ENCODE results near the gene CERK. TPM values are rescaled to one million over a fixed set of nuclear protein-coding genes. Genes with fewer than 3 reads are reported as not detected.

CERK gene
- polyA plus RNA-seq, 1 of the 3 experiments (the other 2 are of a cell fraction) = 32.6 TPM

DNA sequence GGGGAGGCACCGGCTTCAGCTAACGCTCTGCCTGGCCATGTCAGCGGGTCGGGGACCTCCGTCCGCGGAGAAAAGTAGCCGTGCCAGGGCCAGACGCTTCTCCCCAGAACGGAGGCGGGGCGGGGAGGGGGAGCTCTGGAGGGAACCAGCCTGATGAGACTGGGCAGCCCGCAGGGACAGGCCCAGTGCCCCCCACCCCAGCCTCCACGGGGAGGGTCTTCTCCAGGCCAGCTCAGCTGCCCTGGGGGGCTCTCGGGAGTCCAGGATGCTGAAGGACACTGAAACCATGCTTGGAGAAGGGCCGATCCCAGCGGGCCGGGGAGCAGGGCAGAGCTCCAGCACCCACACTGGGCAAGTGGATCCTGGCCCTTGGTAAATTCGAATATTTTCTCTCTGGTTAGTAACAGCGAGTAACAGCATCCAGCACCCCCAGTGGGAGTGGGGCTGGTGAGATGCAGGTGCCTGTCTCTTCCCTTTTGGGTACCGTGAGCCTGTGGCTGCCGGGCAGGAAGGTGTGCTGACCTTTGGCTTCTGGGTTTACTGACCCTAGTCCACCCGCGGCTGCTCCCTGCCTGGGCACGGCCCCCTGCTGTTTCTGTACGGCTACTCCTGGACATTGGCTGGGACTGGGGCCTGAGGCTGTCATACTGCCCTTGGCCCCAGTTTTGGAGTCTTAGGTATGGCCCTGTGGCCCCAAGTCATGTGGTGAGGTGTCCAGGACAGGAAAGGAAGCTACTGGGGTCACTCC, 82.0 kb downstream of the CERK start:
- TF ChIP-seq, protein P1, sequence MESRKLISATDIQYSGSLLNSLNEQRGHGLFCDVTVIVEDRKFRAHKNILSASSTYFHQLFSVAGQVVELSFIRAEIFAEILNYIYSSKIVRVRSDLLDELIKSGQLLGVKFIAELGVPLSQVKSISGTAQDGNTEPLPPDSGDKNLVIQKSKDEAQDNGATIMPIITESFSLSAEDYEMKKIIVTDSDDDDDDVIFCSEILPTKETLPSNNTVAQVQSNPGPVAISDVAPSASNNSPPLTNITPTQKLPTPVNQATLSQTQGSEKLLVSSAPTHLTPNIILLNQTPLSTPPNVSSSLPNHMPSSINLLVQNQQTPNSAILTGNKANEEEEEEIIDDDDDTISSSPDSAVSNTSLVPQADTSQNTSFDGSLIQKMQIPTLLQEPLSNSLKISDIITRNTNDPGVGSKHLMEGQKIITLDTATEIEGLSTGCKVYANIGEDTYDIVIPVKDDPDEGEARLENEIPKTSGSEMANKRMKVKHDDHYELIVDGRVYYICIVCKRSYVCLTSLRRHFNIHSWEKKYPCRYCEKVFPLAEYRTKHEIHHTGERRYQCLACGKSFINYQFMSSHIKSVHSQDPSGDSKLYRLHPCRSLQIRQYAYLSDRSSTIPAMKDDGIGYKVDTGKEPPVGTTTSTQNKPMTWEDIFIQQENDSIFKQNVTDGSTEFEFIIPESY (IDR thresholded peaks at IDR 0.05; ENCODE audit: borderline replicate concordance, low read depth) = no peak
- TF ChIP-seq SIN3A (IDR thresholded peaks at IDR 0.05; ENCODE audit: borderline replicate concordance, low read depth, low read length) (no peak), USF2 (IDR thresholded peaks at IDR 0.05; ENCODE audit: borderline replicate concordance, low read depth, low read length) (no peak), TAF1 (IDR thresholded peaks at IDR 0.05; ENCODE audit: borderline replicate concordance, low read depth, low read length) (no peak), FOSL2 (IDR thresholded peaks at IDR 0.05; ENCODE audit: borderline replicate concordance, low read depth) (no peak), PBX3 (IDR thresholded peaks at IDR 0.05) (no peak), MXI1 (IDR thresholded peaks at IDR 0.05; ENCODE audit: low read depth, low read length) (no peak), TEAD4 (IDR thresholded peaks at IDR 0.05; ENCODE audit: borderline replicate concordance, insufficient read depth) (no peak)
- TF ChIP-seq, protein P2, sequence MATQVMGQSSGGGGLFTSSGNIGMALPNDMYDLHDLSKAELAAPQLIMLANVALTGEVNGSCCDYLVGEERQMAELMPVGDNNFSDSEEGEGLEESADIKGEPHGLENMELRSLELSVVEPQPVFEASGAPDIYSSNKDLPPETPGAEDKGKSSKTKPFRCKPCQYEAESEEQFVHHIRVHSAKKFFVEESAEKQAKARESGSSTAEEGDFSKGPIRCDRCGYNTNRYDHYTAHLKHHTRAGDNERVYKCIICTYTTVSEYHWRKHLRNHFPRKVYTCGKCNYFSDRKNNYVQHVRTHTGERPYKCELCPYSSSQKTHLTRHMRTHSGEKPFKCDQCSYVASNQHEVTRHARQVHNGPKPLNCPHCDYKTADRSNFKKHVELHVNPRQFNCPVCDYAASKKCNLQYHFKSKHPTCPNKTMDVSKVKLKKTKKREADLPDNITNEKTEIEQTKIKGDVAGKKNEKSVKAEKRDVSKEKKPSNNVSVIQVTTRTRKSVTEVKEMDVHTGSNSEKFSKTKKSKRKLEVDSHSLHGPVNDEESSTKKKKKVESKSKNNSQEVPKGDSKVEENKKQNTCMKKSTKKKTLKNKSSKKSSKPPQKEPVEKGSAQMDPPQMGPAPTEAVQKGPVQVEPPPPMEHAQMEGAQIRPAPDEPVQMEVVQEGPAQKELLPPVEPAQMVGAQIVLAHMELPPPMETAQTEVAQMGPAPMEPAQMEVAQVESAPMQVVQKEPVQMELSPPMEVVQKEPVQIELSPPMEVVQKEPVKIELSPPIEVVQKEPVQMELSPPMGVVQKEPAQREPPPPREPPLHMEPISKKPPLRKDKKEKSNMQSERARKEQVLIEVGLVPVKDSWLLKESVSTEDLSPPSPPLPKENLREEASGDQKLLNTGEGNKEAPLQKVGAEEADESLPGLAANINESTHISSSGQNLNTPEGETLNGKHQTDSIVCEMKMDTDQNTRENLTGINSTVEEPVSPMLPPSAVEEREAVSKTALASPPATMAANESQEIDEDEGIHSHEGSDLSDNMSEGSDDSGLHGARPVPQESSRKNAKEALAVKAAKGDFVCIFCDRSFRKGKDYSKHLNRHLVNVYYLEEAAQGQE (IDR thresholded peaks at IDR 0.05; ENCODE audit: low read depth, low read length) = no peak
- H3K4me2 ChIP-seq = no peak overlapping the region
- no peaks in the 10 kb centered on the region for H3F3A ChIP-seq (replicated peaks; ENCODE audit: insufficient read depth)
- CTCF ChIA-PET = interaction anchor here (1.0 to 4.2 kb wide), 2 partner anchors 14 to 92 kb away, joined by 4 to 20 read pairs; no protein-coding TSS in a partner anchor
- H3K4me3 ChIP-seq (ENCODE audit: low read depth in 2 of 2, low read length in 1 of 2) = no peak overlapping the region
- H3K36me3 ChIP-seq (replicated peaks in 1 of 2; ENCODE audit: control insufficient read depth in 1 of 2, insufficient read depth in 2 of 2, low read length in 1 of 2) = no peaks in the 10 kb centered on the region
- peaks cover 0 to 25% of the 10 kb centered on the region in 2 experiments; a peak in 2 of 4 replicates for H3K4me1 ChIP-seq (ENCODE audit: control insufficient read depth in 1 of 2, insufficient read depth in 2 of 2, low read depth in 1 of 2, low read length in 1 of 2)
- POLR2A ChIA-PET = no interaction called here
- H3K9me3 ChIP-seq = no peaks in the 10 kb centered on the region
- H3K27me3 ChIP-seq (ENCODE audit: insufficient read depth) = no peaks in the 10 kb centered on the region
- no peak for DNase-seq
- no peak overlapping the region for H2AFZ ChIP-seq (ENCODE audit: low read depth)
- peaks cover 8% of the 10 kb centered on the region; the same call in 1 of the 2 replicates for H4K20me1 ChIP-seq (ENCODE audit: insufficient read depth)
- H3K27ac ChIP-seq (ENCODE audit: low read depth in 2 of 2, low read length in 1 of 2) = no peak overlapping the region
- H3K79me2 ChIP-seq (ENCODE audit: insufficient read depth) = no peaks in the 10 kb centered on the region
- H3K9me2 ChIP-seq = no peaks in the 10 kb centered on the region
- no peak overlapping the region for H3K9ac ChIP-seq
- WGBS (ENCODE audit: low lambda C conversion rate) = 90% methylated on average over 2 of the region's 26 CpGs
